HG02973 (cell line): ENCODE results near the gene SMG7.

Experiments
- ATAC-seq: cut with Tn5 transposase; IDR thresholded peaks from one replicate; pipeline ENCODE4 v1.9.1; 2021; ENCODE audit warnings: moderate library complexity; ENCODE audit not compliant: unreplicated experiment

Gene SMG7

GRCh38 chr1:183505454-183506089 is 33.3 kb downstream of the SMG7 start:
- ATAC-seq, result no peak

- no peak for ATAC-seq
Observed at GRCh38 chr1:183506561-183506960, 34.3 kb downstream of the SMG7 start.

- no peak for ATAC-seq
Observed at GRCh38 chr1:183508694-183509093, 36.4 kb downstream of the SMG7 start.

- no peak for ATAC-seq
Observed at GRCh38 chr1:183512450-183512849, 40.2 kb downstream of the SMG7 start.

- ATAC-seq, result no peak
Observed at GRCh38 chr1:183514235-183514634, 41.9 kb downstream of the SMG7 start.

GRCh38 chr1:183515002-183515689 is 42.8 kb downstream of the SMG7 start:
- ATAC-seq, result no peak

GRCh38 chr1:183516725-183517124 is 44.4 kb downstream of the SMG7 start:
- no peak for ATAC-seq

GRCh38 chr1:183517401-183517800 is 45.1 kb downstream of the SMG7 start:
- no peak for ATAC-seq

- no peak for ATAC-seq
Observed at GRCh38 chr1:183520379-183520778, 48.1 kb downstream of the SMG7 start.

GRCh38 chr1:183522104-183522503 is 49.8 kb downstream of the SMG7 start:
- ATAC-seq, result no peak

- ATAC-seq, result no peak
Observed at GRCh38 chr1:183528577-183528976, 56.3 kb downstream of the SMG7 start.

- no peak for ATAC-seq
Observed at GRCh38 chr1:183533617-183534174, 61.4 kb downstream of the SMG7 start.

GRCh38 chr1:183537405-183537804 is 65.1 kb downstream of the SMG7 start:
- no peak for ATAC-seq

- ATAC-seq, result peak; percentile 55
Observed at GRCh38 chr1:183543619-183544204, 71.4 kb downstream of the SMG7 start.

- ATAC-seq, result no peak
Observed at GRCh38 chr1:183544598-183545297, 72.4 kb downstream of the SMG7 start.

- ATAC-seq, result no peak
Observed at GRCh38 chr1:183546427-183546826, 74.1 kb downstream of the SMG7 start.

GRCh38 chr1:183548116-183548515 is 75.8 kb downstream of the SMG7 start:
- no peak for ATAC-seq

- ATAC-seq, result no peak
Observed at GRCh38 chr1:183550915-183551314, 78.6 kb downstream of the SMG7 start.

- no peak for ATAC-seq
Observed at GRCh38 chr1:183551924-183552323, 79.6 kb downstream of the SMG7 start.

GRCh38 chr1:183552441-183552840 is 80.1 kb downstream of the SMG7 start:
- no peak for ATAC-seq

GRCh38 chr1:183552891-183553290 is 80.6 kb downstream of the SMG7 start:
- ATAC-seq, result no peak
